Testis (tissue), 2 donors: ENCODE data around the gene SLX9.

Source experiments
- CTCF ChIP-seq, 3 experiments: fragments of 450-650 bp in 2 of 3; fragments of 200-600 bp in 1 of 3; sonication (generic) in 1 of 3; IDR thresholded peaks; one replicate each; pipeline ENCODE4 v1.5.1; 2016 to 2019; ENCODE audit warnings: antibody characterized with exemption in 3 of 3, mild to moderate bottlenecking in 2 of 3, moderate library complexity in 1 of 3
- POLR2A ChIP-seq: fragments of 450-650 bp; IDR thresholded peaks from one replicate; pipeline ENCODE4 v1.6.1; 2017; ENCODE audit warnings: antibody characterized with exemption, mild to moderate bottlenecking, moderate library complexity

- TF ChIP-seq CTCF (IDR thresholded peaks at IDR 0.05) (no peak), POLR2A (no peak)
These were observed 16.2 kb upstream of the SLX9 start for GRCh38 chr21:44923480-44924084.
